Measurements from ENCODE around the gene EIF3J.

DNA sequence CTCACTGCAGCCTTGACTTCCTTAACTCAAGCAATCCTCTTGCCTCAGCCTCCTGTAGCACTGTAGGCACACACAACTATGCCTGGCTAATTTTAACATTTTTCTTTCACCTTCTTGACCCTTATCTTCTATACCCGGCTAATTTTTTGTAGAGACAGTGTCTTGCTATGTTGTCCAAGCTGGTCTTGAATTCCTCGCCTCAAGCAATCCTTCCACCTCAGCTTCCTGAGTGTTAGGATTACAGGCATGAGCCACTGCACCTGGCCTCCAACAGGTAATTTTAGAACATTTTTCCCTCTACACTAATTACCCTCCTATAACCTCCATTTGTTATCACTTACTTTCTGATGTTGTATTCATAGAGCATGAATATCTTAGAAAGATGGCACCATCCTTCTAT lies 66.2 kb downstream of the EIF3J start:
- TF ChIP-seq, protein P1, sequence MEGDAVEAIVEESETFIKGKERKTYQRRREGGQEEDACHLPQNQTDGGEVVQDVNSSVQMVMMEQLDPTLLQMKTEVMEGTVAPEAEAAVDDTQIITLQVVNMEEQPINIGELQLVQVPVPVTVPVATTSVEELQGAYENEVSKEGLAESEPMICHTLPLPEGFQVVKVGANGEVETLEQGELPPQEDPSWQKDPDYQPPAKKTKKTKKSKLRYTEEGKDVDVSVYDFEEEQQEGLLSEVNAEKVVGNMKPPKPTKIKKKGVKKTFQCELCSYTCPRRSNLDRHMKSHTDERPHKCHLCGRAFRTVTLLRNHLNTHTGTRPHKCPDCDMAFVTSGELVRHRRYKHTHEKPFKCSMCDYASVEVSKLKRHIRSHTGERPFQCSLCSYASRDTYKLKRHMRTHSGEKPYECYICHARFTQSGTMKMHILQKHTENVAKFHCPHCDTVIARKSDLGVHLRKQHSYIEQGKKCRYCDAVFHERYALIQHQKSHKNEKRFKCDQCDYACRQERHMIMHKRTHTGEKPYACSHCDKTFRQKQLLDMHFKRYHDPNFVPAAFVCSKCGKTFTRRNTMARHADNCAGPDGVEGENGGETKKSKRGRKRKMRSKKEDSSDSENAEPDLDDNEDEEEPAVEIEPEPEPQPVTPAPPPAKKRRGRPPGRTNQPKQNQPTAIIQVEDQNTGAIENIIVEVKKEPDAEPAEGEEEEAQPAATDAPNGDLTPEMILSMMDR (IDR thresholded peaks at IDR 0.05; ENCODE audit: poor library complexity, severe bottlenecking): no peak
- TF ChIP-seq EZH2 (IDR thresholded peaks at IDR 0.05; ENCODE audit: borderline replicate concordance, insufficient read depth, low read length, poor library complexity, severe bottlenecking) (no peak), POLR2AphosphoS5 (IDR thresholded peaks at IDR 0.05) (no peak), MXI1 (conservative IDR thresholded peaks at IDR 0.05; ENCODE audit: poor library complexity, severe bottlenecking) (no peak)
